Stomach (tissue), 4 donors: ENCODE data around the gene B4GALNT1.

ENCODE experiments used
- CTCF ChIP-seq, 7 experiments: fragments of 450-650 bp in 4 of 7; fragments of 200-600 bp in 3 of 7; sonication (generic) in 3 of 7; IDR thresholded peaks; one replicate each; pipeline ENCODE4 v1.5.1; 2016 to 2019; ENCODE audit warnings: antibody characterized with exemption in 7 of 7, control low read depth in 2 of 7, mild to moderate bottlenecking in 1 of 7
- EP300 ChIP-seq: sonication (generic); formaldehyde crosslinking; IDR thresholded peaks from one replicate; pipeline ENCODE4 v1.6.1; 2017; ENCODE audit warnings: antibody characterized with exemption
- POLR2A ChIP-seq, 4 donors: fragments of 450-650 bp; IDR thresholded peaks; one replicate each; pipeline ENCODE4 v1.6.1; 2016; ENCODE audit warnings: antibody characterized with exemption in 4 of 4, control low read depth in 2 of 4, mild to moderate bottlenecking in 1 of 4, moderate library complexity in 1 of 4

DNA sequence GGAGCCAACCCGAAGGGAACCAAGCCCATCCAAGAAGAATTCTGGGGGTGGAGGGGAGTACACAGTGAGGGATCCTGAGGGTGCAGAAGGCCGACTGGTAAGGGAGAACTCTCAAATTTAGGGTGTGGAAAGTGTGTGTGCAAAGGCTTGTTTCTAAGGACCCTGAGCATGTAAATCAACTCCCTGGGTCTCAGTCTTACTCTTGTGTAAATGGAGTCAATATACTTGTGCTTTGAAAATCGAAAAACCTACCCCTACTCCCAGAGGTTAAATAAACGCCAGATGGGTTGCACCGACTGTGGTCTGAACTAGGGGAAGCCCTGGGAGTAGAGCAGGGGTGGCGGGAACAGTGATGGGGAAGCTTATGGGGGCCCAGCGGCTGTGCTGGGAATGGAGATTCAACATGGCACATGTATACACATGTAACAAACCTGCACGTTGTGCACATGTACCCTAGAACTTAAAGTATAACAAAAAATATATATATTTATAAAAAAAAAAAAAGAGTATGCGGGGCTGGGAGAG, 6.0 kb downstream of the B4GALNT1 start:
- no peak for TF ChIP-seq CTCF (IDR thresholded peaks at IDR 0.05)
- TF ChIP-seq POLR2A (IDR thresholded peaks at IDR 0.05): no peak
- no peak for TF ChIP-seq EP300
